CD4-positive, alpha-beta memory T cell (primary cell): ENCODE data around the gene BBS4. TPM values are rescaled to one million over a fixed set of nuclear protein-coding genes. Genes with fewer than 3 reads are reported as not detected.

ENCODE experiments used
- CTCF ChIA-PET: fragments of 350-600 bp; sonication (Branson Sonifier 250); formaldehyde crosslinking; loops from one replicate; lab custom pipeline; 2021; ENCODE audit warnings: inconsistent platforms; ENCODE audit not compliant: partially characterized antibody; lab: Charles Lee
- POLR2A ChIA-PET: fragments of 350-600 bp; sonication (Branson Sonifier 250); formaldehyde crosslinking; loops from one replicate; lab custom pipeline; 2021; ENCODE audit not compliant: partially characterized antibody; lab: Charles Lee
- DNase-seq, 5 donors: peaks; one replicate each; pipeline versions ENCODE4 v3.0.0 to v3.0.0-alpha.2; 2020 to 2022; ENCODE audit warnings: mixed read lengths in 1 of 5
- H3K27ac ChIP-seq: one replicate; pipeline ENCODE4 v1.7.0; 2013; ENCODE audit warnings: low read depth, low read length
- H3K27me3 ChIP-seq: 2 replicates; pipeline ENCODE4 v1.7.0; 2013; ENCODE audit warnings: mild to moderate bottlenecking, low read length, moderate library complexity; ENCODE audit not compliant: insufficient read depth
- H3K36me3 ChIP-seq: 2 replicates; pipeline ENCODE4 v1.7.0; 2013; ENCODE audit warnings: mild to moderate bottlenecking, low read length, moderate library complexity; ENCODE audit not compliant: insufficient read depth
- H3K4me1 ChIP-seq: 2 replicates; pipeline ENCODE4 v1.7.0; 2013; ENCODE audit warnings: mild to moderate bottlenecking, low read length, moderate library complexity; ENCODE audit not compliant: insufficient read depth
- H3K4me3 ChIP-seq, 2 donors: one replicate each; pipeline ENCODE4 v1.7.0; 2013; ENCODE audit warnings: low read length in 2 of 2, mild to moderate bottlenecking in 1 of 2
- H3K9me3 ChIP-seq, 2 donors: one replicate each; pipeline ENCODE4 v1.7.0; 2013; ENCODE audit warnings: low read length in 2 of 2, control low read depth in 1 of 2; ENCODE audit not compliant: control insufficient read depth in 1 of 2
- H3K27ac Mint-ChIP-seq, 7 donors: one replicate each; pipeline ENCODE4 v1.8.0; 2020 to 2021; ENCODE audit warnings: mixed read lengths in 7 of 7, mild to moderate bottlenecking in 6 of 7, inconsistent platforms in 3 of 7, moderate library complexity in 3 of 7
- H3K27me3 Mint-ChIP-seq, 2 donors: one replicate each; pipeline ENCODE4 v1.8.0; 2020 to 2021; ENCODE audit warnings: mixed read lengths in 2 of 2
- H3K36me3 Mint-ChIP-seq, 2 donors: one replicate each; pipeline ENCODE4 v1.8.0; 2020 to 2021; ENCODE audit warnings: mixed read lengths in 2 of 2, inconsistent platforms in 1 of 2, mild to moderate bottlenecking in 1 of 2
- H3K4me1 Mint-ChIP-seq, 4 donors: one replicate each; pipeline ENCODE4 v1.8.0; 2020 to 2021; ENCODE audit warnings: mixed read lengths in 4 of 4, mild to moderate bottlenecking in 1 of 4
- H3K4me3 Mint-ChIP-seq, 8 donors: one replicate each; pipeline ENCODE4 v1.8.0; 2020 to 2021; ENCODE audit warnings: mixed read lengths in 8 of 8, mild to moderate bottlenecking in 7 of 8, moderate library complexity in 6 of 8, inconsistent platforms in 3 of 8
- H3K9me3 Mint-ChIP-seq, 8 donors: one replicate each; pipeline ENCODE4 v1.8.0; 2020 to 2021; ENCODE audit warnings: mixed read lengths in 8 of 8, mild to moderate bottlenecking in 5 of 8, inconsistent platforms in 3 of 8, moderate library complexity in 1 of 8
- intact Hi-C: fragments of 100-400 bp; cut with micrococcal nuclease; formaldehyde crosslinking; loops from one replicate; pipeline ENCODE4 v1.15.1; 2023
- polyA plus RNA-seq, 2 donors: library from polyadenylated mRNA; unstranded; fragments of 300-500 nt; fragmentation: Illumina TruSeq; gene quantifications; one replicate each; pipeline ENCODE4 v1.2.3, GENCODE V29; 2021
- total RNA-seq, 2 experiments: library from RNA; stranded (reverse); gene quantifications; one replicate each; pipeline ENCODE4 v1.2.3, GENCODE V29; 2021

Gene BBS4
- total and polyA plus RNA-seq, 4 experiments from 2014 or later: 7.7 to 22.2 (median 16.5) TPM

DNA sequence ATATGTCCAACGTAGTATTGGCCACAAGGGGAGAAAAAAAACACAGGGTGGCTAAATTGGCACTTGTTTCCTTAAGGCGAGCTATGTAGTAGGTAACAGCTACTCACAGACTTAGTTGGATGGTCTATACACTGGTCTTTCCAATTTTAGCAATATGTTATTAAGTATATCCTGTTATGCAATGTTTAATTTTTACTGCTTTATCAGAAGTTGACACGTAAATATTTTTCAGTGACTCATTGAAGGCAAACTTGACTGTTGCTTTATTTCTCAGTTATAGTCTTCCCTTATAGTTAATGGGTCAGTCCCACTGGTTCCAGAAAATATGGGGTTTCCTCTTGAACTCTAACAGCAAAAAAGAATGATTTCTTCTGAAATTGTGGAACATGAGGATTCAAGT lies 51.1 kb downstream of the BBS4 start:
- CTCF ChIA-PET: interaction anchor here (0.6 to 1.4 kb wide), 2 partner anchors 14 to 16 kb away, joined by 3 to 4 read pairs; no protein-coding TSS in a partner anchor
- intact Hi-C loops: no loop called here
- Mint-ChIP-seq H3K4me1 (peaks cover 39 to 47% (median 41%) of the 10 kb centered on the region in 4 donors), H3K4me3 (no peak overlapping the region), H3K27me3 (no peaks in the 10 kb centered on the region), H3K36me3 (peaks cover 48 to 54% of the 10 kb centered on the region in 2 donors), H3K9me3 (no peaks in the 10 kb centered on the region), H3K27ac (peak overlapping the region in 2 of 7 donors; percentile 13 to 74)
- DNase-seq: no peak
- H3K36me3 ChIP-seq: peaks cover 13% of the 10 kb centered on the region
- H3K27ac ChIP-seq: no peak overlapping the region
- H3K4me1 ChIP-seq: peaks cover 29% of the 10 kb centered on the region
- no peaks in the 10 kb centered on the region for H3K9me3 ChIP-seq
- no peak overlapping the region for H3K4me3 ChIP-seq
- no peaks in the 10 kb centered on the region for H3K27me3 ChIP-seq
- POLR2A ChIA-PET: interaction anchor here (1.8 kb wide), 1 partner anchor 14 kb away, joined by 4 read pairs; no protein-coding TSS in a partner anchor

DNA sequence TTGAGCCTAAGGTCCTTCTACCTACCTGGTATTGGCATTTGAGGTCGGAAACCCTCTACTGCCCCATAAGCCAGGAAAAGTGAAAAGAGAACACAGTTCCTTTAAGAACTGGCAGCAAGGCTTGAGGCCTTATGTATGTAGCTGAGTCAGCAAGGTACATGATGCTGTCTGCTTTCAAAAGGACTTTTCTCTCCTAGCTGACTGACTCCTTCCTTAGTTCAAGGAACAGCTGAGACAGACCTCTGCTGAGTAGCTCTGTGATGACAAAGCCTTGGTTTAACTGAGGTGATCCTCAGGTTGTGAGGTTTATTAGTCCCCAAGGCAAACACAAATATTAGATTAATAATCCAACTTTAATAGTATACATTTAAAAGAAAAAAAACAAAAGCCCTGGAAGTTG lies 51.7 kb downstream of the BBS4 start:
- Mint-ChIP-seq H3K27me3 (no peaks in the 10 kb centered on the region), H3K9me3 (no peaks in the 10 kb centered on the region), H3K4me1 (peaks cover 39 to 47% (median 41%) of the 10 kb centered on the region in 4 donors), H3K4me3 (no peak overlapping the region), H3K27ac (peak overlapping the region in 5 of 7 donors; percentile 23 to 83 (median 74)), H3K36me3 (peaks cover 48 to 50% of the 10 kb centered on the region in 2 donors)
- DNase-seq: no peak
- Histone ChIP-seq H3K9me3 (no peaks in the 10 kb centered on the region), H3K27ac (no peak overlapping the region), H3K27me3 (no peaks in the 10 kb centered on the region), H3K36me3 (peaks cover 13% of the 10 kb centered on the region), H3K4me3 (no peak overlapping the region), H3K4me1 (peaks cover 29% of the 10 kb centered on the region)
- intact Hi-C loops: no loop called here
- CTCF ChIA-PET: interaction anchor here (1.4 kb wide), 1 partner anchor 14 kb away, joined by 4 read pairs; no protein-coding TSS in a partner anchor
- POLR2A ChIA-PET: no interaction called here

DNA sequence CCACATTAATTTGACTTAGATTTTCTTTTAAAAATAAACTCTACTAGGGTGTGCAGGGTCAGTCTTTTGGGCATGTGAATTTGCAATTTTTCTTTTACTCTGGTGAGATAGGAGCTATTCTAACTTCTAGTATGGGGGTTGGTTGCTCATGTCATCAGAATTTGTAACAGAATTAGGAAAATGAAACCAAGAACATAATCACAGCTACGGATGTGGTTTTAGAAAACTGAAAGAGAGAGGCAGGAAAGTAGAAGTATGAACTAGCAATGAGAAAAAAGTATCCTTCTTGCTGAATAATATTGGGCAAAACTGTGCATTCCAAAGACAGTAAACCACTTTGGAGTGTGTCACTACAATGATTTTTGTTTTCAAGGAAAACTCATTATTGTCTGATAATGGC lies 54.2 kb downstream of the BBS4 start:
- no peaks in the 10 kb centered on the region for H3K27me3 ChIP-seq
- no peaks in the 10 kb centered on the region for H3K9me3 Mint-ChIP-seq
- peak in 4 of 5 donors; percentile 9 to 46 (median 42) for DNase-seq
- peak overlapping the region; percentile 41 to 89 (median 84) for H3K27ac Mint-ChIP-seq
- H3K36me3 Mint-ChIP-seq: peaks cover 27 to 33% of the 10 kb centered on the region in 2 donors
- H3K4me1 Mint-ChIP-seq: peaks cover 28 to 37% (median 32%) of the 10 kb centered on the region in 4 donors
- intact Hi-C loops: loop anchor here (1.0 kb wide), 1 partner anchor 43 kb away; the partner anchor contains the start of gene ADPGK
- ChIA-PET CTCF (interaction anchor here (1.4 to 2.7 kb wide), 2 partner anchors 17 to 513 kb away, joined by 3 to 25 read pairs; no protein-coding TSS in a partner anchor), POLR2A (interaction anchor here (1.0 to 1.6 kb wide), 5 partner anchors 10 to 54 kb away, joined by 3 to 5 read pairs (median 3); partner anchors contain the start of genes BBS4 and HIGD2B)
- H3K4me3 ChIP-seq: peak overlapping the region in 1 of 2 donors; percentile 20
- peaks cover 29% of the 10 kb centered on the region for H3K4me1 ChIP-seq
- no peaks in the 10 kb centered on the region for H3K27me3 Mint-ChIP-seq
- peaks cover 13% of the 10 kb centered on the region for H3K36me3 ChIP-seq
- peak overlapping the region; percentile 39 for H3K27ac ChIP-seq
- H3K9me3 ChIP-seq: no peaks in the 10 kb centered on the region
- H3K4me3 Mint-ChIP-seq: peak overlapping the region; percentile 32 to 83 (median 70)

DNA sequence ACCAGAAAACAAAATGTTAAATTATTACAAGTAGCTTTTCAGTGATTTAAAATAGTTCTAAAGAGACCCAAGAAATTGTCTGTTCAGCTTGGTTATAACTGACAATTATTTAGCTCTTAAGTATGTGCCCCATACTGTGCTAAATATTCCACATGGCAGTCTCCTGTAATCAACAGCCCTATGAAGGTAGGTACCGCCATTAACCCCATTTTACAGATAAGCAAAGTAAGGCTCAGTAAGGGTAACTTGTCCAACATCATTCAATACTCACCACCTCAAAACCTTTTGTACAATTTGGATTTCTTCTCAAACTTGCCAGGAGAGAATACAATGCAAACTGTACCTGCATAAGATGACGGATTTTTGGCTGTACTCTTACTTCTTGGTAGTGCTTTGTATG lies 63.7 kb downstream of the BBS4 start:
- Histone ChIP-seq H3K36me3 (peaks cover 26% of the 10 kb centered on the region), H3K27ac (no peak overlapping the region), H3K4me3 (no peak overlapping the region), H3K27me3 (no peaks in the 10 kb centered on the region), H3K9me3 (no peaks in the 10 kb centered on the region), H3K4me1 (peaks cover 17% of the 10 kb centered on the region)
- no peak overlapping the region for H3K4me3 Mint-ChIP-seq
- peaks cover 24 to 48% of the 10 kb centered on the region in 2 donors for H3K36me3 Mint-ChIP-seq
- peak overlapping the region in 3 of 7 donors; percentile 4 to 29 (median 28) for H3K27ac Mint-ChIP-seq
- ChIA-PET POLR2A (interaction anchor here (0.6 to 1.5 kb wide), 4 partner anchors 10 to 622 kb away, joined by 3 to 4 read pairs (median 3); no protein-coding TSS in a partner anchor), CTCF (interaction anchor here (1.1 to 1.2 kb wide), 2 partner anchors 28 to 30 kb away, joined by 3 to 4 read pairs; no protein-coding TSS in a partner anchor)
- no peak for DNase-seq
- peaks cover 17 to 29% (median 22%) of the 10 kb centered on the region in 4 donors for H3K4me1 Mint-ChIP-seq
- intact Hi-C loops: no loop called here
- H3K27me3 Mint-ChIP-seq: no peaks in the 10 kb centered on the region
- no peaks in the 10 kb centered on the region for H3K9me3 Mint-ChIP-seq

DNA sequence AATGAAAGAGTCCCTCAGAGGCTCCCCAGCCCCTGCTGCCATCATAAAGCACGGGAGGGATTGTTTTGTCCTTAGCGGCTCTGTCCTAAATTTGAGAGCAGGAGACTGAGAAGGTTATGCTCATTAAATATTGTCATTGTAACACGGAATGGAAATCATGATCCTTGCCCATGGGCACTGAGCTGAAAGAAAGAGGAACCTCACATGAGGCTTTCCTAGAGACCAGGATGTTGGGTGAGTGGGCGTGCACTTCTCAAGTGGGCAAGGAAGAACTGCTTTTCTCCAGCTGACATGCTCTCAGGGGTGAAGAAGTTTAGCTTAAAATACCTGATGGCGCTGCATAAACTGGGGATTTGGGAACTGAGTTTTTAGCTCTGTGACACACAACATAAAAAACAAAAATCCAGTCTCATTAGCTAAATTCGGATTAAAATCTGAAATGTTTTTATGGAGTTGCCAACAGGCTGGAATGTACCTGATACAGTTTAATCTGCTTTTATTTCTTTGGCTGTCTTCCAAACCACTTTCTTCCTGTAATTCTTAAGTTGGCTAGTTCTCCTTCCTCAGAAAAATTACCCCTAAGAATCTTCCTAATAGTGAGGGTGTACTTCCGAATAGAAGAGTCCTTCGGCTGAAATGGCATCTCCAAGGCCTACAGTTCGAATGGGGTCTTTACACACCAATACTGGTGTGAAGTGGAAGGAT lies 65.9 kb downstream of the BBS4 start:
- H3K27ac ChIP-seq: no peak overlapping the region
- CTCF ChIA-PET: interaction anchor here (1.0 to 1.5 kb wide), 2 partner anchors 12 to 30 kb away, joined by 4 to 9 read pairs; no protein-coding TSS in a partner anchor

DNA sequence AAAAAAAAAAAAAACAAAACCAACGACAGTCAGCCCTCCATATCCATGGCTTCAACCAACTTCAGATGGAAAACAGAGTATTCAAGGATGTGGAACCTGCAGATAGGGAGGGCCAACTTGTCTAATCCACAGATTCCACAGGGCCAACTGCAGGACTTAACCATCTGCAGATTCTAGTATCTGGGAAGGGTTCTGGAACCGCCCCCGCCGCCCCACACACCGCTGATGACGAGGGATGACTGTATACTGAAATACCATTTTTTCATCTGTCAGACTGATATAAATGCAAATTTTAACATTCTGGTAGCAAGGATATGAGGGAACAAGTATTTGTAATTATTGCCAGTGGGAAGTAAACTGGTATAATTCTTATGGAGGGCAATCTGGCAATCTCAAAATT lies 68.1 kb downstream of the BBS4 start:
- H3K27me3 Mint-ChIP-seq: no peaks in the 10 kb centered on the region
- H3K9me3 ChIP-seq: no peaks in the 10 kb centered on the region
- no peaks in the 10 kb centered on the region for H3K27me3 ChIP-seq
- no peak for DNase-seq
- peaks cover 43% of the 10 kb centered on the region for H3K36me3 ChIP-seq
- no peak overlapping the region for H3K4me3 Mint-ChIP-seq
- H3K36me3 Mint-ChIP-seq: peaks cover 52 to 83% of the 10 kb centered on the region in 2 donors
- no peak overlapping the region for H3K27ac ChIP-seq
- no peaks in the 10 kb centered on the region for H3K9me3 Mint-ChIP-seq
- intact Hi-C loops: no loop called here
- peak overlapping the region in 3 of 7 donors; percentile 29 to 73 (median 40) for H3K27ac Mint-ChIP-seq
- H3K4me3 ChIP-seq: no peak overlapping the region
- ChIA-PET CTCF (interaction anchor here (0.7 to 1.4 kb wide), 2 partner anchors 10 to 557 kb away, joined by 3 read pairs; partner anchors contain the start of gene GRAMD2A), POLR2A (no interaction called here)
- peaks cover 17% of the 10 kb centered on the region for H3K4me1 ChIP-seq
- H3K4me1 Mint-ChIP-seq: peaks cover 20 to 44% (median 25%) of the 10 kb centered on the region in 4 donors

More for the DNA sequence above, 65.9 kb downstream of the BBS4 start:
- Mint-ChIP-seq H3K4me1 (peaks cover 19 to 38% (median 24%) of the 10 kb centered on the region in 4 donors), H3K27ac (peak overlapping the region; percentile 24 to 86 (median 64)), H3K9me3 (no peaks in the 10 kb centered on the region), H3K4me3 (peak overlapping the region in 1 of 8 donors; percentile 44), H3K27me3 (no peaks in the 10 kb centered on the region), H3K36me3 (peaks cover 37 to 68% of the 10 kb centered on the region in 2 donors)
- Histone ChIP-seq H3K36me3 (peaks cover 39% of the 10 kb centered on the region), H3K4me3 (no peak overlapping the region), H3K27me3 (no peaks in the 10 kb centered on the region), H3K9me3 (no peaks in the 10 kb centered on the region), H3K4me1 (peaks cover 17% of the 10 kb centered on the region)
- DNase-seq: no peak
- intact Hi-C loops: no loop called here
- POLR2A ChIA-PET: interaction anchor here (0.9 to 2.2 kb wide), 2 partner anchors 12 to 15 kb away, joined by 3 to 4 read pairs; no protein-coding TSS in a partner anchor
